Right lobe of liver (tissue), 6 donors: ENCODE data around the gene CFLAR. TPM values are rescaled to one million over a fixed set of nuclear protein-coding genes. Genes with fewer than 3 reads are reported as not detected.

ENCODE experiments used
- ATAC-seq, 4 donors: fragments of 200-7000 bp; cut with Tn5 transposase; one replicate each; pipeline ENCODE4 v1.9.1; 2020; ENCODE audit warnings: mild to moderate bottlenecking in 4 of 4, moderate library complexity in 4 of 4
- DNase-seq, 3 donors: peaks; one replicate each; pipeline ENCODE4 v3.0.0-alpha.2; 2020
- H3K27ac ChIP-seq, 3 donors: fragments of 200-600 bp; one replicate each; pipeline ENCODE4 v1.8.0; 2022
- H3K27me3 ChIP-seq, 2 donors: fragments of 200-600 bp; one replicate each; pipeline ENCODE4 v1.8.0; 2022
- H3K36me3 ChIP-seq, 4 donors: fragments of 200-600 bp; sonication (generic) in 1 of 4; one replicate each; pipeline versions ENCODE4 v1.5.1 to v1.8.0; 2017 to 2022; ENCODE audit warnings: control low read depth in 1 of 4
- H3K4me1 ChIP-seq, 4 donors: fragments of 200-600 bp; sonication (generic) in 1 of 4; one replicate each; pipeline versions ENCODE4 v1.5.1 to v1.8.0; 2017 to 2022; ENCODE audit warnings: control low read depth in 1 of 4
- H3K4me3 ChIP-seq, 3 donors: fragments of 200-600 bp; one replicate each; pipeline ENCODE4 v1.8.0; 2022
- H3K9me3 ChIP-seq, 4 donors: fragments of 200-600 bp; sonication (generic) in 1 of 4; one replicate each; pipeline versions ENCODE4 v1.5.1 to v1.8.0; 2017 to 2022; ENCODE audit warnings: control low read depth in 1 of 4
- CTCF ChIP-seq, 4 donors: fragments of 200-600 bp in 3 of 4; fragments of 450-650 bp in 1 of 4; IDR thresholded peaks; one replicate each; pipeline versions ENCODE4 v1.5.1 to v1.8.0; 2016 to 2022; ENCODE audit warnings: antibody characterized with exemption in 4 of 4, mild to moderate bottlenecking in 2 of 4
- POLR2A ChIP-seq: fragments of 450-650 bp; IDR thresholded peaks from one replicate; pipeline ENCODE4 v1.6.1; 2017; ENCODE audit warnings: antibody characterized with exemption, mild to moderate bottlenecking
- WGBS: methylation state at CpG from one replicate; pipeline ENCODE4 v1.1.6; 2018; ENCODE audit warnings: low coverage, low lambda C conversion rate; ENCODE audit not compliant: insufficient coverage; ENCODE audit errors: missing lambda C conversion rate; 5-methylcytosine and 5-hydroxymethylcytosine counted together
- intact Hi-C, 2 donors: fragments of 100-400 bp; cut with DNase I; formaldehyde crosslinking; loops; one replicate each; pipeline versions ENCODE4 v1.11.2 to v1.14.1; 2022
- total RNA-seq, 6 experiments: library from RNA; depleted of rRNA in 2 of 6; stranded (reverse); fragments of >200 nt in 2 of 6; fragmentation: NEBNext Ultra II Directional in 3 of 6; extraction: Animal tissue kit (Norgen Biotek cat#: 25700) in 3 of 6; gene quantifications; one replicate each; pipeline versions ENCODE4 v1.1.0 to v1.2.4, GENCODE V29; 2016 to 2023
- donor health status: DM: no; HTN: yes; CAD: no.
- donor health status: DM: no; HTN: no; CAD: no.
- donor health status: DM: no; HTN: no; CAD: no.
- donor health status: DM: no; HTN: yes; CAD: no.
- donor health status: DM: no; HTN: yes; CAD: no.

Gene CFLAR
- total RNA-seq, 6 experiments from 2014 or later: 50.2 to 85.4 (median 66.3) TPM

- Histone ChIP-seq H3K9me3 (no peaks in the 10 kb centered on the region), H3K27ac (peak overlapping the region; percentile 69 to 87 (median 70)), H3K36me3 (peaks cover 0 to 9% (median 2%) of the 10 kb centered on the region in 4 donors), H3K27me3 (no peaks in the 10 kb centered on the region), H3K4me1 (peaks cover 0 to 75% (median 40%) of the 10 kb centered on the region in 4 donors), H3K4me3 (no peak overlapping the region)
- intact Hi-C loops: no loop called here
- TF ChIP-seq POLR2A: no peak
- no peak for TF ChIP-seq CTCF (IDR thresholded peaks at IDR 0.05)
- no peak for ATAC-seq
- DNase-seq: no peak
- 14% methylated on average over 1 of the region's 1 CpG for WGBS
Measured at GRCh38 chr2:201128033-201128432, 12.1 kb downstream of the CFLAR start.

GRCh38 chr2:201128933-201129505 lies 13.1 kb downstream of the CFLAR start:
- H3K4me3 ChIP-seq: no peak overlapping the region
- DNase-seq (no peak), ATAC-seq (peak; percentile 8 to 50 (median 24))
- intact Hi-C loops: no loop called here
- no peaks in the 10 kb centered on the region for H3K9me3 ChIP-seq
- H3K27ac ChIP-seq: peak overlapping the region; percentile 69 to 87 (median 70)
- H3K4me1 ChIP-seq: peaks cover 0 to 67% (median 36%) of the 10 kb centered on the region in 4 donors
- WGBS: 24% methylated on average over 4 of the region's 4 CpGs
- peaks cover 0 to 16% (median 10%) of the 10 kb centered on the region in 4 donors for H3K36me3 ChIP-seq
- H3K27me3 ChIP-seq: no peaks in the 10 kb centered on the region
- TF ChIP-seq POLR2A (no peak), CTCF (IDR thresholded peaks at IDR 0.05) (no peak)

- DNase-seq (no peak), ATAC-seq (peak; percentile 21 to 67 (median 52))
- H3K4me3 ChIP-seq: no peak overlapping the region
- no peaks in the 10 kb centered on the region for H3K27me3 ChIP-seq
- TF ChIP-seq POLR2A (no peak), CTCF (IDR thresholded peaks at IDR 0.05) (no peak)
- WGBS: 31% methylated on average over 2 of the region's 3 CpGs
- peaks cover 0 to 29% (median 18%) of the 10 kb centered on the region in 4 donors for H3K36me3 ChIP-seq
- peaks cover 0 to 50% (median 23%) of the 10 kb centered on the region in 4 donors for H3K4me1 ChIP-seq
- H3K27ac ChIP-seq: peak overlapping the region; percentile 31 to 87 (median 70)
- no peaks in the 10 kb centered on the region for H3K9me3 ChIP-seq
- intact Hi-C loops: no loop called here
Measured at GRCh38 chr2:201130524-201131186, 14.7 kb downstream of the CFLAR start.

DNA sequence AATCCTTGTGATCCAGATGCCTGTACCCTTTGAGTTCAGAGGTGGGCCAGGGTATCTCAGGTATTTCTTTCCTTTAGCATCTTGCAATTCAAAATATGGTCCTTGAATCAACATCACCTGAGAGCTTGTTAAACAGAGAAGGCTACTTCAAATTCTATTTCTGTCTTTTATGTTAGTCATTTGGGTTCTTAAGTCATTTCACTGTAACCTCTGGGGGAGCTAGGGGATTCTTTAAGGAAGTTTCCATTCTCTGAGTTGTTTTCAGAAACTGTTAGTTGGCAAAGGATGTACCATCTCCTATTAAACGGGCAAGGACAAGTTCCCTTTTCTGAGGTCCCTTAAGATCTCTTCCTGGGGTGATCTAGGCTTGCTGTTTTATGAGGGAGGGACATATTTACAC lies 16.6 kb downstream of the CFLAR start:
- Histone ChIP-seq H3K27ac (peak overlapping the region in 2 of 3 donors; percentile 3 to 87), H3K9me3 (no peaks in the 10 kb centered on the region), H3K27me3 (no peaks in the 10 kb centered on the region), H3K36me3 (peaks cover 0 to 48% (median 29%) of the 10 kb centered on the region in 4 donors), H3K4me1 (peaks cover 0 to 32% (median 13%) of the 10 kb centered on the region in 4 donors), H3K4me3 (no peak overlapping the region)
- TF ChIP-seq POLR2A (no peak), CTCF (IDR thresholded peaks at IDR 0.05) (no peak)
- ATAC-seq (peak in 1 of 4 donors; percentile 4), DNase-seq (no peak)
- 38% methylated on average over 1 of the region's 1 CpG for WGBS
- intact Hi-C loops: no loop called here
